ENCODE data around the gene THOC7.
A peak's percentile ranks its signal among the peaks of the same experiment; 100 is the strongest.

THOC7 gene

DNA sequence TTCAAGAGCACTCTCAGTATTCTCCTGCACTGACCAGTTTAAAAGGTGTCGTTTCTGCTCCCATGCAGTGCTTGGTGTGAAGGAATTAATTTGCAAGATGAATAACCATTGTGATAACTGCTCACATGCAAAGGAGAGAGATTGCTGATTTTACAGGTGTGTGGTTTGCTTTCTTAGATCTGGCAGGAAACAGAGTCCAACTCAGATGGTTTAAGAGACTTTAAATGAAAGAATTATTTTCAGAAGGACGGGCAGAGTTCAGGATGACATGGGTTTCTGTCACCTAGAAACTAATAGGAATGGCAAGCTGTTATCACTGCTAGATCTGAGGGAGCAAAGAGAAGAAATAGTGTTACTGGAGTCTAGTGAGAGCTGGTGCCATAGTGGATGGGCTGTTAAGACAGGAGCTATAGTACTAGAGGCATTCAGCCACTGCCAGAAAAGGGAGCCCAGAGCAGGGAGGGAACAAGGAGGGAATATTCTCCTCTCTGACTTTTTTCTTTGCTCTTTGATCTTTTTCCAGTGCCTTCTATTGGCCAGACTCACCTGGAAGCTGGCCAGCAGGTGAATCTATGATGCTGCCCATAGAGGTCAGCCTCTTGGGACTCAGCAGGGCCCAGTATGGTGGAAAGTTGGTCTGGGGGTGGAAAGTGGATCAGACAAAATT lies 14.9 kb upstream of the THOC7 start:
- no peak for DNase-seq (ENCODE audit: low read depth, low spot score)

DNA sequence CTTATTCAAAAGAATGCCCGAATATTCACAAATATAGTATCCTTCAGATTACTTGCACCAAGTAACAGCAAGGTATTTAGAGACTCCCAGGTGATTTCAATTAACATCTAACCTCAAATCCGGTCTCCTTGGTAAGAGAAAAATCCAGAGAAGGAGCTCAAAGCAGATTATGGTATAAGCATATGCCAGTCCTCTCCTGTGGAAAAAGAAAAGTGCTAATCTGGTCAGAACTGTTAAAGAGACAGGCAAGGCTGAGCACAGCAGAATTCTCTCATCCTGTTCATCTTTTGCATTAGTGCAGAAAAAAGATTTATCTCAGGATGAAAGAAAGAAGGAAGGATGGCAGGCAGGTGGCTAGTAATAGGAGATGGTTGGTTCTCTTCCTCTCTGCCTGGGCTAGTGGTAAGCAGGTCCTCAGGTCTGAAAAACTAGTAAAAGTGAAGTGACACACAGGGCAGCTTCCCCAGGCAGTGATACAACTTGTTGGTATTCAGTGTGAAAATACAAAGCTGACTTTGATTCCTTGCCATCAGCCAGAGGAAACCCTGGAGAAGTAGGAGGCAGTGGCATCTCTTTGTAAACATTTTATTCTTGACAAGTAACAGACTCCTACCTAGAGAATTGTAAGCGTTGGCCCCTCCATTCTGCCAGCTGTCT lies 14.3 kb upstream of the THOC7 start:
- peak; percentile 66 for DNase-seq (ENCODE audit: low read depth, low spot score)

DNA sequence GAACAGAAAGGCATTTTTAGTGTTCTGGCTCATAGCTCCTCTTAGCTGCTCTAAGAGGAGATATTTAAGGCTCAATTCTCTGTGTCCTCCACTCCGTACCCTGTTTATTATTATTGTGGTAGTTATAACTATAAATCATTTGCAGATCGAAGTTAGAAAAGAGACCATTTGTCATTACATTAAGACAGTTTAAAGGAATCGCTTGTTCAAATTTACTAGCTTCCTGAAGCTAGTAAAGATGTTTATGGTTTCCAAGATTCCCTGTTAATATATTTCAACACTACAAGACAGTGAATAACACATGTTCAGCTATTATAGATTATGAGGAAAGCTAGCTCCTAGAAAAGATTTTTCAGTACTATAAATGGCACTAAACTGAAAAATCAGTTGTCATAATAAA lies 12.7 kb upstream of the THOC7 start:
- no peak for DNase-seq (ENCODE audit: low read depth, low spot score)

DNA sequence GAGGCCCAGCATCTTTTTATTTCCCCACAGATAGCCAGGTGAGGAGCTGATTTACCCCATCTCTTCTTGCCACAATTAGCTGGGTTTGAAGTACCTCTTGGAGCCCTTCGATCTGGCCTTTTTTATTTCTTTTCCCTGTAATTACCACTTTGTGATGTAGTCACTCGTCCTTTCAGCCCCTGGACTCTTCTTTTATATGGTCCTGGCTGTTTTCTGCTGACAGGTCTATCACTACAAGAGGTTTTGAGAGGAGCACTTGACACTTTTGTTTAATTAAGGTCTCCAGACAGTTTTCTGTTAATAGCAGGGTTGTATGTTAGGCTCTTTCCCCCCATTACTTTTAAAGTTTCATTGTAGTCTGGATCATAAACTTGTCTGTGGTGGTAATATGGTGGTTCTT lies 11.9 kb upstream of the THOC7 start:
- no peak for DNase-seq (ENCODE audit: low read depth, low spot score)

DNA sequence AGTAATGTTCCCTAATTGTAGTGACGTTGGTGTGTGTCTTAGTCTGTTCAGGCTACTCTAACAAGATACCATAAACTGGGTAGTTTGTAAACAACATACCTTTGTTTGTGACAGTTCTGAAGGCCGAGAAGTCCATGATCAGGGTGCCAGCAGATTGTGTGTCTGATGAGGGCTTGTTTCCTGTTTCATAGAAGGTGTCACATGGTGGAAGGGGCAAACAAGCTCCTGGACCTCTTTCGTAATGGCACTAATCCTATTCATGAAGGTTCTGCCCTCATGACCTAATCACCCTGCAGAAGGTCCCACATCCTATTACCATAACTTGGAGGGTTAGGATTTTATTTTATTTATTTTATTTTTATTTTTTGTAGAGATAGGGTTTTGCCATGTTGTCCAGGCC lies 11.2 kb upstream of the THOC7 start:
- no peak for DNase-seq (ENCODE audit: low read depth, low spot score)

DNA sequence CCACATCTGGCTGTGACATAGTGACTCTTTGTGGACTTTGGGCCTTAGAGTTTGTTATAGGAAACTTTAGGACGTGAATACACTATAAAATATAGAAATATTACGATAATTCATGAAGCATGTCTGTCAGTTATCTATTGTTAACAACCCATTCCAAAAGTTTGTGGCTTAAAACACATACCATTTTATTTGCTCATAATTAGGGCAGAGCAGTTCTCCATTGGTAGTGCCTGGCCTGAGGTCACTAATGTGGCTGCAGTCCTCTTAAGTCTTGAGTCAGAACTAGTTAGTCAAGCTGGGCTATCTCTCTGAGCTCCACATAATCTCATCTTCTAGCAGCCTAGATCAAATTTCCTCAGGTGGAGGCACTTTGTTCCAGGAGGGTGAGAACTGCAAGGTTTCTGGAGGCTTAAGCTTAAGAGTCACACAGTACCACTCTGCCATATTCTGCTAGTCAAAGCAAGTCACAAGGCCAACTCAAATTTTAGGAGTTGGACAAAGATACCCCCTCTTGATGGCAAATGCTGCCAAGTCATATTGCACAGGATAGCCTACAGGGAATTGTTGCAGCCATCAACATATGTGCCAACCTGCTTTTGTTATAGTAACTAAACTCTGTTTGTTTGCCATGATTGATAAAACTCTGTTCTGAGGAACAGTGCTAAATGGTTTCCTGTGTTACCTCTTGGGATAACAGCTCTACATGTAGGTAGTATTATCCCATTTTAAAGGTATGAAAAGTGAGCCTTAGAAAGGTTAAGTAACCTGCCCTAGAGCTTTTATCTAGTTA lies 8.7 kb upstream of the THOC7 start:
- DNase-seq (ENCODE audit: low read depth, low spot score): peak; percentile 56

DNA sequence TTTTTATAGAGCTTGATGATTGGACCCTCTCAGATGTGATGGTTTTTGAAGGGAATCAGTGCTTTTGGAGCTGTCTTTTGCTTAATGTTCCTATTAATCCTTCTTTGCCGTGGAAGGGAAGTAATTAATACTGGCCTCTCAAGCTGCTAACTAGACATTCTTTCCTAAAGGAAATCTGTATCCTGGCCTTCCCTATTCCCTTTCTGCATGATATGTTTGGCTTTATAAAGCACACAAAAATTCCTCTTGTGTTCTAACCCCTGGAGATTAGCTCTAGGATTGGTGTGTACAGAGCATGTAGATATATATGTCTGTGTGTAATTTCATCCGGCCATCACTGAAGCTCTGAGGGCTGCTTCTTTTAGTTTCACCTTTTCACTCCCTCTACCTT lies 7.0 kb upstream of the THOC7 start:
- DNase-seq (ENCODE audit: low read depth, low spot score): no peak

DNA sequence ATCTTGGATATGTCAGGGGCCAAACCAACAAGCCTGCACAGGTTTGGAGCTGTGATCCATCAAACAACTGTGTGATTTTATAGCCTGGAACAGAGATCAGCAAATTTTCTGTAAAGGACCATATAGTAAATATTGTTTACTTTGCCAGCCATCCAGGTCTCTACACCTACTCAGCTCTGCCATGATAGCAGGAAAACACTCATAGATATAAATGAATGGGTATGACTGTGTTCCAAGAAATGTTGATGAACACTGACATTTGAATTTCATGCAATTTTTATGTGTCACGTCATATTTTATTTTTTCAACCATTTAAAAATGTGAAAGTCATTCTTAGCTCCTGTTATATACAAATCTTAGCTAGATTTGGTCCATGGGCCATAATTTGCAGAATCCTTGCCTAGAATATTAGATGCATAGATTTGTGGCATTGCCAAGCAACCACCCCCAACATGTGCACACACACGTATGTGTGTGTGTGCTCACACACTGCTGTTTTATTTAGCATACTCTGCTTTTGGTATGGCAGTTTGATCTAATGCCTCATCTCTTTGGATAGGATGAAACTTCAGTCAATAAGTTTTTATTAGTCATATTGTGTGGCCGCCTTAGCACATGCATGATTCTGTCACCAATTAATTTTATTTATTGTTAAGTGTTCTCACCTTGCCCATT lies 6.5 kb upstream of the THOC7 start:
- DNase-seq (ENCODE audit: low read depth, low spot score): no peak

DNA sequence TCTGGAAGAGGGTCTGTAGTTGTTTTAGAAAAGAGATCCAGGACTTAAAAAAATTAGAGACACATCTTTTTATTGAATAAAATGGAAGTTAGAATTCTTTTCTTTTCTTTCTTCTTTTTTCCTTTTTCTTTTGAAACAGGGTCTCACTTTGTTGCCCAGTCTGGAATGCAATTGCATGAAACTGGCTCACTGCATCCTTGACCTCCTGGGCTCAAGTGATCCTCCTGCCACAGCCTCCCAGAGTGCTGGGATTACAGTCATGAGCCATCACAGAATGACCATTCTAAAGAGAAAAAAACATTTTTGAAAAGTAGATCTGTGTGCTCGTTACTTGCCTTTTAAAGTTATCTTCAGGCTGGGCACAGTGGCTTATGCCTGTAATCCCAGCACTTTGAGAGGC lies 3.6 kb upstream of the THOC7 start:
- no peak for DNase-seq (ENCODE audit: low read depth, low spot score)

DNA sequence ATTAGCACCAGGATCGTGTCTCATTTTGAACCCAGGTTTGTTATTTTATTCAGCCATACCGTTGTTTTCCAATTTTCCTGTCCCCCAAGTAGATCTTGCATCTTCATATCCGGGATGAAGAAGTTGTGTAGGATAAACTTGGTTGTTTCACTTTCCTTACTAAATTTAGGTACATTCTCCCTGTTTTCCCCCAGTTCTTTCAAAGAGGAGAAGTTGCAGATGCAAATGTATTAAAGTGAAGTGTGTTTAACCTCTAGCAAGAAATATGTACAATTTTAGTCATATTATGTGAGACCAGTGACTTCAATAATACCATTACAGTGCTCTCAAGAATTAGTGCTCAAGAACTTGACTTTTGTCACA lies 1.3 kb upstream of the THOC7 start:
- DNase-seq (ENCODE audit: low read depth, low spot score): no peak

DNA sequence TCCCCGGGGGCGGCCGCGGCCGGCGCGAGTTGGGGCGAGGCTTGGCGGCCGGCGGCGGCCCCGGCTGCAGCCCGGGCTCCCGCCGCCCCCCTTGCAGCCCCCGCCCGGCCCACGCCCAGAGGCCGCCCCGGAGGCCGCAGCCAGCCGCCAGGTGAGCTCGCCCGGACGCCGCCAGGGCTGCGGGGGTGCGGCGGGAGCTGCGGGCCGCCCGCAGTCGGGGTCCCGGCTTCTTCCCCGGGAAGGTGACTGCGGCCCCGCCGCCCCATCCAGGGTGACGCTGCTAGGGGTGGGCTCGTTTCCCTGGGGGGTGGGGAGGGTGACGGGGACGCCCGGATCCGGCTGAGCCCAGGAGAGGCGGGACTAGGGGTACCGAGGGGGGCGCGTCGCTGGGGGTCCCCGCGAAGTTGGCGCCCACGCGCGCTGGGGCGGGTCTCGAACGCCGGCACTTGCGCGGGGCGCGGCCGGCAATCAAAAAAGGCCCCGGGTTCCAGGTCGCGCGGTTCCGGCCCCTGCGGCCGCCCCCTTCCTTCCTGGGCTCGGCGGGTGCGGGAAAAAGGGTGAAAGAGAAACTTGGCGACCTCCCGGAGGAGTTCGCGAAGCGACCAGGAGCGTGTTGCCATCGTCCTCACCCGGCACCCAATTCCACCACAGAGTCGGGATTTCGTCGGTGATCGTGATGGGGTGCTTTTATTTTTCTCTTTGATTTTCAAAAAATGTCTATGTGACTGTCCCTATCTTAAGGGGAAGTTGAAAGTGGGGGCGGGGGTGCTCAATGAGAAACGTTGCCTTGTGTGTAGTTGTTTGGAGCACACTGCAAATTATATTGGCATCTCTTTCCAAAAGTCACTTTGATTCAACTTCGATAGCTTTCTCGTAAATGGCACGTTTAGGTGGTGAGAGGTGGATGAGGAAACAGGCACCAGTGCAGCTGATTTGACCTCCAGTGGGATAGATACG lies 681 bp upstream of the THOC7 start:
- DNase-seq (ENCODE audit: low read depth, low spot score): peak; percentile 54

DNA sequence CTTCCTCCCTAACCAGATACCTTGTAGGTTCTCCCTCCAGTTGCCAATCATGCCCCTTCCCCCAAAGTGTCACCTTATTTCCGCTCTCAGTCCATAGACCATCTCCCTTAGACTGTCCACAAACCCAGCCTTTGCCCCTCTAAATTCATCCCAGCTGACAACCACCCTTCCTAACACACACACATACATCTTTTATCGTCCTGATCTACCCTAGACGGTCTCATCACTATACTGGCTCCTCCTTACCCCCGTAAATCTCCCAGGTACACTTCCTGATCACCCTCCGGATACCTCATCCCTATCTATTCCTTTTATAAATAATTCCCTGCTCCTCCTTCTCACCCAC lies 828 bp downstream of the THOC7 start:
- DNase-seq (ENCODE audit: low read depth, low spot score): no peak

DNA sequence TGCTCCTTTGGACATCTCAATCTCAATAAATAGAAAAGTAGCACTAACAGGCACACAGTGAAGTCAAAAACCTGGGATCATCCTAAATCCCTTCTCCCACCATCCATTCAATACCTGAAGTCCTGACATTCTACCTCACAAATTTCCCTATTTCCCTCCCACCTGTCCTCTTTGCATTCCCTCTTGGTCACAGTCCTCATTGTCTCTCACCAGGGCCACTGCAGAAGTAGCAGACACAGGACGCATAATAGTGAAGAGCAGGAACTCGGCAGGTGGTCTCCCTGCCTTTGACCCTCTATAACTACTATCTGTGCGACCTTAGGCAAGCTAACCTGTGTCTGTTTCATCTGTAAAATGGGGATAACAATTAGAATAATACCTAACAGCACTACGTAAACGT lies 2.3 kb downstream of the THOC7 start:
- no peak for DNase-seq (ENCODE audit: low read depth, low spot score)

DNA sequence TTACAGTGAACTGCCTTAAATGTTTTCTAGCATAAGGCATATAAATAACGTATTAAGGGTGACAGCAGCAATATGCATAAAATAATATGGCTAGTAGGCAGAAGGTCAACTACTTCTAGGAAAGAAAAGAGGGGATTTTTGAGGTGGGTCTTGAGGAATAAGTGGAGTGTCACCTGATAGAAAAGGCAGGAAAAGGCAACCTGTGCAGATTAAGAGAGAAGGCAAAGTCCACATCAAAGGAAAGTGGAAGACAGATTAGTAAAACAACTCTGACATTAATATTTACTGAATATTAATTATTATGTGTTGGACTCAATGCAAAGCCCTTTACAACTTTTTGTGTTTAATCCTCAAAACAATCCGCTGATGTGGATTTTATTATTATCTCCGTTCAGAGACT lies 2.8 kb downstream of the THOC7 start:
- DNase-seq (ENCODE audit: low read depth, low spot score): no peak

DNA sequence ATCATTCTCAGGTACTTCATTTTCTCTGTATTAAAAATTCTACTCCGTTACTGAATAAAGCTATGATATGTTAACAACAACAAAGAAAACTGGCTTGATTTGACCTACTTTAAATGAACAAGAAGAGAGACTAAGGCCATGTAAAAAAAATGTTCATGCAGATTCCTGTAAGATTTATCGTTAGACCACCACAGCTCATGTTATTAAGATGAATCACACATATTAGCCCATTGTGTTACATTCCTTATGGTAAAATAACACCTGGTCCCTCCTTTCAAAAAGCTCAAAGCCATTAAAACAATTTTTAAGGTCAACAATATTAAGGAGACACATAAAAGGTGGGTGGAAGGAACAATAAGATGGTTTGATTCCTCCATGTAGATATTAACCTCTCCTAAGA lies 6.3 kb downstream of the THOC7 start:
- peak; percentile 53 for DNase-seq (ENCODE audit: low read depth, low spot score)

DNA sequence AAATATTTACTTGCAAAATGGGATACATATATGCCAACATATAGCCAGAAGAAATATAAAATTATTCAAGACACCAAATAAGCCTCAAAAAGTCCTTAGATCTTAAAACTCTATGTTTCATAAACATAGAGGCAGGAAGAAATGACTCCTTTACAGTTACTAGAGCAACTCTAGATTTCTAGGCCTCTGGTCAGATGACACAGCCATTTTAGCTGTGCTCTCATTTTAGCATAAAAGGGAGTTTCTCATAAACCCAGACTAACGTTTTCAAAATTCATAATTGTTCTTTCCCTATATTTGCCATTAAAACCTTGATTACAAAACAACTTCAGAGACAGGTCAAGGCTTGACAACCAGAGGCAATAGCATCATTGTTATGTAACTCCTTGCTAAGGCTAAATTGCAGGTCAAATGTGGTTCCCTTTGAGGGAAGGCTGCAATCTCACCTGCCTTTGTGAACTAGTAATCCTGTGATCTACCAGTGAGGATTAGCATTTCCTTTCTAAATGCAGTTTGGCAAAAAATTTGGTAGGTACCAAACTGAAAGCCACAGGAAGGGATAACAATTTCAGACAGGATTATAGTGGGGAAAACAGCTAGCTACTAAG lies 8.2 kb downstream of the THOC7 start:
- DNase-seq (ENCODE audit: low read depth, low spot score): no peak

DNA sequence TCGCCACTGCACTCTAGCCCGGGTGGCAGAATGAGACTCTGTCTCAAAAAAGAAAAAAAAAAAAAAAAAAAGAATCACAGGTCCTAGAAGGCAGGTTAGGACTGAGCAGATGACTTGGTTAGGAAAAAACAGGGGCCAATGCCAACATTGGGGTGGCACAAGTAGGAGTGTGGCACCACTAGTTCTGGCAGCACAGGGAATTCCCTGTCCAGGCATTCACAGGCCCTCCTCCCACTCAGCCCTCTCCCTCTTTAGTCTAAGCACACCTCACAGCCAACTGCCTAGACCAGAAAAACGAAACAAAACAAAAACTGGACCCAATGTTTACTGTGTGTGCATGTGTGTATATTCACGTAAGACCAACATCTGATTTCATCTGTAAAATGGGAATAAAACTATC lies 10.5 kb downstream of the THOC7 start:
- DNase-seq (ENCODE audit: low read depth, low spot score): no peak

DNA sequence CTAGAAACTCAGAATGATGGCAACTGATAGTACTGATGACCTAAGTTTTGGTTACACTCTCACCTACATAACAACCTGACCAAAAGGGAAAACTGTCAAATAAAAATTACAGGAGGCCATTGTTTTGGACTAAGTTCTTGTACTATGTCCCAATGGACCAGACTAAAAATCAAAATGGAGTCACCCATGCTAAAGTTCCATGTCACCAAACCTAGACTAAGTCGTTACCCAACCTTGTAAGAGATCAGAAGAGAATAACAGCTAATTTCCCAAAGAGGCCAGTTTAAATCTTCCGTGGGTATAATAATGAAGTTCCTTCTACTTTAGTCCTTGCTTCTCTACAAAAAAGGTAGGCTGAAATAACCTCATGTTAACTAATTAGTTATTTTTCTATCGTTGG lies 12.3 kb downstream of the THOC7 start:
- no peak for DNase-seq (ENCODE audit: low read depth, low spot score)

DNA sequence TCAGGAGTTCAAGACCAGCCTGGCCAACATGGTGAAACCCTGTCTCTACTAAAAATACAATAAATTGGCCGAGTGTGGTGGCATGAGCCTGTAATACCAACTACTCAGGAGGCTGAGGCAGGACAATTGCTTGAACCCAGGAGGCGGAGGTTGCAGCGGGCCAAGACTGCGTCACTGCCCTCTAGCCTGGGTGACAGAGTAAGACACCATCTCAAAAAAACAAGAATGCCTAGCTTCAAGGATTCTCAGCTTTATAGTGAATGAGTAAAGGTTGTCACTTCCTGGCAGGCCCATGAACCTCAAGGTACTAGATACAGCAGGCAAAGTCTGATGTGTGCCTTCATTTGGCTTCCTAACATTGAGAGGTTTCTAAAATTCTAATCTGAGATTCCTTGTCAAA lies 14.4 kb downstream of the THOC7 start:
- DNase-seq (ENCODE audit: low read depth, low spot score): no peak

DNA sequence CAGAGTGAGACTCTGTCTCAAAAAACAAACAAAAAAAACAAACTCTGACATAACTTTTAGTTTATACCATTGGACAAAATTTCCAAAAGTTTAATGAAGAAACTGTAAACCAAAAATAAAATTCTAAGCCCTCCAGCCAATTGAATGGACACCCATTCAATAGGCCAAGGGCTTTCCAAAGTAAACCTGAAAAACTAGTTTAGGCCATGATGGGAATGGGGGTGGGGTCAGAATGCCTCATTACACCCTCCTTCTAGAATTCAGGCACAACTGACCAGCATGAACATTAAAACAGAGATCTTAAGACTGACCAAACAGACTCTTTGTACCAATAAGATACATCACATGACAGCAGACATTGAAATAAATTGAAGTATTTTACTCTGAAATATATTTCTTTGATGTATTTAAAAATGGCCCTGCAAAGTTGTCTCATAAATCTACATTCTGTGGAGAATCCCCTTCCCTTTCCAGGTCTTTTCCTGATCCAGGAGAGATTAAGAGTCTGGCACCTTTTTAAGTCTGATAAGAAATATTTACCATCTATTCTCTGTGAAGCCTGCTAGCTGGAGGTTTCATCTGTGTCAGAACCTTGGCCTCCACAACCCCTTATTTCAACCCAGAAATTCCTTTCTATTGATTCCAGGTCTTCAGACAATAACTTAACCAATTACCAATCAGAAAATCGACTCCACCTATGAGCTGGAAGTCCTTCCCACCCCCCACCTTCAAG lies 15.7 kb downstream of the THOC7 start:
- DNase-seq (ENCODE audit: low read depth, low spot score): no peak
